ENCODE measurements around the gene SLC25A53.
"Not testable (repeated sequence)": the region's sequence is repeated elsewhere in the genome, so short reads cannot be mapped to it uniquely, and the experiment has no call there.

SLC25A53 gene

DNA sequence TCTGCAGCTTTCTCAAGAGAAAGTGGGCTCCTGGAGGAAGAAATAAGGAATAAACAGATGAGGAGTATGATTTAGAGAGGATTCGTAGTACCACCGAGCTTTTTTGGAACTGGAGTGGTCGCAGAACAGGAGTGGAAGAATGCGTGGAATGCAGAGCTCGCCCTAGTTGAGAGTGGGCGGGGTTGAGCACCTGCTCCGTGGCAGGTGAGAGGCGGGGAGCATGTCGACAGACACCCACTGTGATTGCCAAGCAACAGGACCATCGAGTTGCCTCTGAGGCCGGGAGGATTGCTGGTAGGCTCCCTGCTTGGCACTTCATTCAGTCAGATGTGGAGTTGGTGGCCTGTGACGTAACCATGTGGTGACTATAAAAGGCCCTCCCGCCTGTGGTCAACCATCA, 101.9 kb downstream of the SLC25A53 start:
- DNase-seq (ENCODE audit: low read depth in 2 of 2) = not testable (repeated sequence)

Data from stimulated activated CD8-positive, alpha-beta memory T cell treated with anti-CD3 and anti-CD28 coated beads, Interleukin-15, amount 100 ng/mL, for 4 hours (primary cell).